Heart left ventricle (tissue), 16 donors: ENCODE results near the gene BRD1. TPM values are rescaled to one million over a fixed set of nuclear protein-coding genes. Genes with fewer than 3 reads are reported as not detected.

Experiments used
- ATAC-seq, 4 donors: fragments of 200-7000 bp; cut with Tn5 transposase; one replicate each; pipeline ENCODE4 v1.9.1; 2020 to 2022; ENCODE audit warnings: moderate library complexity in 4 of 4, mild to moderate bottlenecking in 3 of 4, moderate number of reproducible peaks in 1 of 4
- DNase-seq, 5 donors: peaks; one replicate each; pipeline ENCODE4 v3.0.0-alpha.2; 2020
- H3K27ac ChIP-seq, 12 donors: fragments of 200-600 bp; sonication (generic) in 4 of 12; one replicate each; pipeline versions ENCODE4 v1.5.0 to v1.8.0; 2016 to 2022; ENCODE audit warnings: mild to moderate bottlenecking in 2 of 12
- H3K27me3 ChIP-seq, 9 donors: fragments of 200-600 bp; sonication (generic) in 2 of 9; one replicate each; pipeline versions ENCODE4 v1.5.1 to v1.8.0; 2016 to 2022; ENCODE audit warnings: mild to moderate bottlenecking in 3 of 9
- H3K36me3 ChIP-seq, 9 donors: fragments of 200-600 bp; sonication (generic) in 2 of 9; one replicate each; pipeline versions ENCODE4 v1.5.0 to v1.8.0; 2018 to 2022; ENCODE audit warnings: mild to moderate bottlenecking in 2 of 9
- H3K4me1 ChIP-seq, 12 donors: fragments of 200-600 bp; sonication (generic) in 4 of 12; one replicate each; pipeline versions ENCODE4 v1.5.0 to v1.8.0; 2016 to 2022; ENCODE audit warnings: mild to moderate bottlenecking in 3 of 12
- H3K4me3 ChIP-seq, 12 donors: fragments of 200-600 bp; sonication (generic) in 4 of 12; one replicate each; pipeline versions ENCODE4 v1.5.0 to v1.8.0; 2017 to 2022; ENCODE audit warnings: mild to moderate bottlenecking in 9 of 12, moderate library complexity in 4 of 12
- H3K9me3 ChIP-seq, 12 donors: fragments of 200-600 bp; sonication (generic) in 4 of 12; one replicate each; pipeline versions ENCODE4 v1.5.0 to v1.8.0; 2016 to 2022; ENCODE audit warnings: mild to moderate bottlenecking in 1 of 12
- CTCF ChIP-seq, 12 donors: fragments of 200-600 bp; sonication (generic) in 4 of 12; IDR thresholded peaks; one replicate each; pipeline versions ENCODE4 v1.5.0 to v1.8.0; 2018 to 2022; ENCODE audit warnings: antibody characterized with exemption in 12 of 12, mild to moderate bottlenecking in 5 of 12
- POLR2A ChIP-seq, 2 donors: fragments of 450-650 bp; IDR thresholded peaks; one replicate each; pipeline ENCODE4 v1.6.1; 2017; ENCODE audit warnings: antibody characterized with exemption in 2 of 2, mild to moderate bottlenecking in 2 of 2, moderate library complexity in 2 of 2
- WGBS, 4 donors: extraction: QIAGEN DNeasy Blood & Tissue Kit in 2 of 4; methylation state at CpG; one replicate each; pipeline versions ENCODE4 v1.1.5 to v1.1.7; 2013 to 2018; 5-methylcytosine and 5-hydroxymethylcytosine counted together
- intact Hi-C, 10 donors: fragments of 100-400 bp; cut with DNase I; formaldehyde crosslinking; loops; one replicate each; pipeline versions ENCODE4 v1.11.1 to v1.14.2; 2022
- polyA plus RNA-seq, 2 donors: library from polyadenylated mRNA; stranded (reverse); fragments of 200-250 nt; gene quantifications; one replicate each; pipeline ENCODE4 v1.2.3, GENCODE V29; 2013
- total RNA-seq, 9 donors: library from RNA; depleted of rRNA in 2 of 9; stranded (reverse); fragments of >200 nt in 2 of 9; fragmentation: NEBNext Ultra II Directional in 3 of 9; extraction: Animal tissue kit (Norgen Biotek cat#: 25700) in 3 of 9; gene quantifications; one replicate each; pipeline versions ENCODE4 v1.1.0 to v1.2.4, GENCODE V29; 2016 to 2023
- donor health status: ischemic (EF 13 %, LVEDD 7.1; RV severe dilation, severe dysfunction).
- donor health status: healthy with polysubstance abuse.
- donor health status: DM: no; HTN: yes; CAD: no.
- donor health status: DM: no; HTN: no; CAD: no.
- donor health status: ischemic (EF 25% LVEDD 6.9; RV normal size, moderate dysfunction).
- donor health status: ischemic (EF 25% LVEDD 5.7; RV mildly dilated, moderate dysfunction).
- donor health status: healthy.
- donor health status: DM: yes; HTN: yes; CAD: no.
- donor health status: ischemic (EF 35%, LVEDD 5.7; RV mildly dilated, moderate dysfunction).
- donor health status: nonischemic (EF 11% LVEDD 7.7; RV severe dilation, severe dysfunction).
- donor health status: DM: yes; HTN: yes; CAD: no.
- donor health status: PGD.
- donor health status: ischemic (EF 29% LVEDD 5.4; RV normal size, mild dysfunction).
- donor health status: nonischemic (EF 23%, LVEDD 6.1; RV moderate dilation, normal function).

The BRD1 gene
- total and polyA plus RNA-seq, 11 donors: 12.0 to 27.0 (median 17.2) TPM

GRCh38 chr22:49786976-49787706, 40.5 kb downstream of the BRD1 start:
- DNase-seq (peak in 1 of 5 donors; percentile 10), ATAC-seq (no peak)
- peaks cover 12 to 61% (median 55%) of the 10 kb centered on the region in 12 donors for H3K4me1 ChIP-seq
- TF ChIP-seq CTCF (IDR thresholded peaks at IDR 0.05) (no peak), POLR2A (IDR thresholded peaks at IDR 0.05) (no peak)
- no peaks in the 10 kb centered on the region for H3K27me3 ChIP-seq
- 89 to 93% (median 92%) methylated on average over 33 to 35 of the region's 35 CpGs for WGBS, 4 donors
- H3K27ac ChIP-seq: no peak overlapping the region
- no peaks in the 10 kb centered on the region for H3K9me3 ChIP-seq
- intact Hi-C loops: loop anchor here in 3 of 10 donors (5.0 to 10.0 kb wide), 2 partner anchors 40 to 128 kb away; partner anchors contain the start of genes BRD1 (in 2 of the 3), ALG12 (in 1 of the 3) and CRELD2 (in 1 of the 3)
- H3K36me3 ChIP-seq: peaks cover 0 to 67% (median 53%) of the 10 kb centered on the region in 9 donors
- no peak overlapping the region for H3K4me3 ChIP-seq

- ATAC-seq (peak; percentile 29 to 55 (median 38)), DNase-seq (peak in 1 of 5 donors; percentile 34)
- peaks cover 0 to 56% (median 42%) of the 10 kb centered on the region in 9 donors for H3K36me3 ChIP-seq
- 42 to 43% (median 43%) methylated on average over 14 to 19 of the region's 19 CpGs for WGBS, 4 donors
- peaks cover 12 to 56% (median 43%) of the 10 kb centered on the region in 12 donors for H3K4me1 ChIP-seq
- H3K27me3 ChIP-seq: no peaks in the 10 kb centered on the region
- no peaks in the 10 kb centered on the region for H3K9me3 ChIP-seq
- no peak overlapping the region for H3K4me3 ChIP-seq
- H3K27ac ChIP-seq: peak overlapping the region in 2 of 12 donors; percentile 4 to 26
- intact Hi-C loops: loop anchor here in 3 of 10 donors (5.0 to 10.0 kb wide), 2 partner anchors 41 to 129 kb away; partner anchors contain the start of genes BRD1 (in 2 of the 3), ALG12 (in 1 of the 3) and CRELD2 (in 1 of the 3)
- TF ChIP-seq CTCF (IDR thresholded peaks at IDR 0.05): no peak
- TF ChIP-seq POLR2A (IDR thresholded peaks at IDR 0.05): no peak
These were observed 41.7 kb downstream of the BRD1 start for GRCh38 chr22:49785841-49786471.

GRCh38 chr22:49785046-49785521, 42.6 kb downstream of the BRD1 start:
- intact Hi-C loops: loop anchor here in 3 of 10 donors (5.0 to 10.0 kb wide), 2 partner anchors 42 to 130 kb away; partner anchors contain the start of genes BRD1 (in 2 of the 3), ALG12 (in 1 of the 3) and CRELD2 (in 1 of the 3)

More at GRCh38 chr22:49785046-49785521, 42.6 kb downstream of the BRD1 start:
- peak in 1 of 5 donors; percentile 12 for DNase-seq
- Histone ChIP-seq H3K4me3 (no peak overlapping the region), H3K27ac (no peak overlapping the region), H3K36me3 (peaks cover 0 to 54% (median 44%) of the 10 kb centered on the region in 9 donors), H3K27me3 (no peaks in the 10 kb centered on the region), H3K9me3 (no peaks in the 10 kb centered on the region), H3K4me1 (peaks cover 12 to 56% (median 39%) of the 10 kb centered on the region in 12 donors)
- TF ChIP-seq POLR2A (IDR thresholded peaks at IDR 0.05) (no peak), CTCF (IDR thresholded peaks at IDR 0.05) (no peak)
- no peak for ATAC-seq
- WGBS, 4 donors: 91 to 98% (median 92%) methylated on average over 19 to 27 of the region's 27 CpGs
